GM23338 (cell line): ENCODE results near the gene TMEM165. TPM values are rescaled to one million over a fixed set of nuclear protein-coding genes. Genes with fewer than 3 reads are reported as not detected.

Experiments used
- ATAC-seq: fragments of 200-7000 bp; cut with Tn5 transposase; 3 replicates; pipeline ENCODE4 v1.9.1; 2020
- DNase-seq: peaks from one replicate; pipeline ENCODE4 v3.0.0-alpha.2; 2015; ENCODE audit warnings: low spot score
- H2AFZ ChIP-seq: fragments of 200-600 bp; sonication (generic); 2 replicates; pipeline ENCODE4 v1.8.0; 2016; ENCODE audit warnings: antibody characterized with exemption, mild to moderate bottlenecking, moderate library complexity
- H3F3A ChIP-seq: fragments of 200-600 bp; sonication (generic); replicated peaks from 2 replicates; pipeline ENCODE4 v1.8.0; 2017; ENCODE audit warnings: antibody characterized with exemption, mixed run types, low read depth
- H3K27ac ChIP-seq: fragments of 200-600 bp; sonication (generic); 2 replicates; pipeline ENCODE4 v1.6.1; 2016; ENCODE audit warnings: low read depth
- H3K27me3 ChIP-seq: fragments of 200-600 bp; sonication (generic); 2 replicates; pipeline ENCODE4 v1.8.0; 2016; ENCODE audit warnings: mild to moderate bottlenecking, mixed run types, moderate library complexity; ENCODE audit not compliant: insufficient read depth
- H3K36me3 ChIP-seq: fragments of 200-600 bp; sonication (generic); 2 replicates; pipeline ENCODE4 v1.8.0; 2016; ENCODE audit warnings: mild to moderate bottlenecking; ENCODE audit not compliant: insufficient read depth
- H3K4me1 ChIP-seq: fragments of 200-600 bp; sonication (generic); 2 replicates; pipeline ENCODE4 v1.8.0; 2016; ENCODE audit warnings: mild to moderate bottlenecking, moderate library complexity; ENCODE audit not compliant: insufficient read depth
- H3K4me2 ChIP-seq: fragments of 200-600 bp; sonication (generic); 2 replicates; pipeline ENCODE4 v1.7.1; 2017; ENCODE audit warnings: mixed run types
- H3K4me3 ChIP-seq: fragments of 200-600 bp; sonication (generic); 2 replicates; pipeline ENCODE4 v1.6.1; 2016; ENCODE audit warnings: mixed run types
- H3K79me2 ChIP-seq: fragments of 200-600 bp; sonication (generic); replicated peaks from 2 replicates; pipeline ENCODE4 v1.8.0; 2017; ENCODE audit warnings: mild to moderate bottlenecking; ENCODE audit not compliant: insufficient read depth
- H3K9me2 ChIP-seq: fragments of 200-600 bp; sonication (generic); 2 replicates; pipeline ENCODE4 v1.8.0; 2017; ENCODE audit not compliant: insufficient read depth
- H4K20me1 ChIP-seq: fragments of 200-600 bp; sonication (generic); replicated peaks from 2 replicates; pipeline ENCODE4 v1.8.0; 2017; ENCODE audit warnings: mild to moderate bottlenecking; ENCODE audit not compliant: insufficient read depth
- H3K27ac Mint-ChIP-seq: 2 replicates; pipeline ENCODE4 v1.8.0; 2020; ENCODE audit warnings: inconsistent platforms, mild to moderate bottlenecking, moderate library complexity, mixed read lengths
- H3K27me3 Mint-ChIP-seq: 3 replicates; pipeline ENCODE4 v1.8.0; 2022; ENCODE audit warnings: low read depth, mild to moderate bottlenecking, moderate library complexity, mixed read lengths, inconsistent platforms; ENCODE audit not compliant: insufficient read depth, poor library complexity
- H3K36me3 Mint-ChIP-seq: 3 replicates; pipeline ENCODE4 v1.8.0; 2021; ENCODE audit warnings: low read depth, mild to moderate bottlenecking, inconsistent platforms, moderate library complexity, mixed read lengths
- H3K4me1 Mint-ChIP-seq: 3 replicates; pipeline ENCODE4 v1.8.0; 2020; ENCODE audit warnings: mild to moderate bottlenecking, inconsistent platforms, mixed read lengths
- H3K4me3 Mint-ChIP-seq: 3 replicates; pipeline ENCODE4 v1.8.0; 2021; ENCODE audit warnings: moderate library complexity, mild to moderate bottlenecking, inconsistent platforms, mixed read lengths
- H3K9me3 Mint-ChIP-seq: 3 replicates; pipeline ENCODE4 v1.8.0; 2020; ENCODE audit warnings: moderate library complexity, mild to moderate bottlenecking, inconsistent platforms, mixed read lengths
- CREB1 ChIP-seq: fragments of 250-450 bp; sonication (Bioruptor Pico); IDR thresholded peaks from 2 replicates; pipeline ENCODE4 v1.5.0; 2020; ENCODE audit warnings: low read depth, mild to moderate bottlenecking, moderate library complexity
- EZH2 ChIP-seq: fragments of 200-600 bp; sonication (generic); IDR thresholded peaks from one replicate; pipeline ENCODE4 v1.8.0; 2017; ENCODE audit warnings: antibody characterized with exemption, mild to moderate bottlenecking, low read depth; ENCODE audit not compliant: unreplicated experiment
- EZH2phosphoT487 ChIP-seq: fragments of 200-600 bp; sonication (generic); IDR thresholded peaks from one replicate; pipeline ENCODE4 v1.8.1; 2018; ENCODE audit warnings: antibody characterized with exemption; ENCODE audit not compliant: unreplicated experiment
- JUNB ChIP-seq: IDR thresholded peaks from one replicate; pipeline ENCODE4 v1.6.1; 2016; ENCODE audit warnings: antibody characterized with exemption; ENCODE audit not compliant: unreplicated experiment
- NANOG ChIP-seq: IDR thresholded peaks from 2 replicates; pipeline ENCODE4 v1.6.1; 2016; ENCODE audit warnings: antibody characterized with exemption, borderline replicate concordance
- POLR2AphosphoS5 ChIP-seq: IDR thresholded peaks from 2 replicates; pipeline ENCODE4 v1.6.1; 2016; ENCODE audit warnings: antibody characterized with exemption, low read depth
- STAT1 ChIP-seq: IDR thresholded peaks from one replicate; pipeline ENCODE4 v1.6.1; 2016; ENCODE audit warnings: antibody characterized with exemption; ENCODE audit not compliant: unreplicated experiment
- ZNF331 ChIP-seq: fragments of 250-450 bp; sonication (Bioruptor Pico); IDR thresholded peaks from 2 replicates; pipeline ENCODE4 v1.5.0; 2020; ENCODE audit warnings: low read depth, mild to moderate bottlenecking, moderate library complexity
- ZNF462 ChIP-seq: fragments of 250-450 bp; sonication (Bioruptor Pico); IDR thresholded peaks from 2 replicates; pipeline ENCODE4 v1.5.0; 2020; ENCODE audit warnings: mild to moderate bottlenecking, moderate library complexity
- polyA plus RNA-seq: library from polyadenylated mRNA; unstranded; fragments of >200 nt; fragmentation: Nextera tagmentation; extraction: Ambion mirVana; gene quantifications from 2 replicates; pipeline ENCODE4 v1.2.1, GENCODE V29; 2016
- total RNA-seq: library from RNA; depleted of rRNA; stranded (reverse); fragments of >200 nt; shearing (Covaris generic); gene quantifications from 2 replicates; pipeline ENCODE4 v1.2.3, GENCODE V29; 2014
- TF ChIP-seq, protein P1 (sequence below): IDR thresholded peaks from 2 replicates; pipeline ENCODE4 v1.6.1; 2016; ENCODE audit warnings: antibody characterized with exemption
- TF ChIP-seq, protein P2 (sequence below): IDR thresholded peaks from one replicate; pipeline ENCODE4 v1.6.1; 2018; ENCODE audit warnings: antibody characterized with exemption; ENCODE audit not compliant: unreplicated experiment

The TMEM165 gene
- total and polyA plus RNA-seq, 2 experiments from 2014 or later = 125 to 171 TPM

DNA sequence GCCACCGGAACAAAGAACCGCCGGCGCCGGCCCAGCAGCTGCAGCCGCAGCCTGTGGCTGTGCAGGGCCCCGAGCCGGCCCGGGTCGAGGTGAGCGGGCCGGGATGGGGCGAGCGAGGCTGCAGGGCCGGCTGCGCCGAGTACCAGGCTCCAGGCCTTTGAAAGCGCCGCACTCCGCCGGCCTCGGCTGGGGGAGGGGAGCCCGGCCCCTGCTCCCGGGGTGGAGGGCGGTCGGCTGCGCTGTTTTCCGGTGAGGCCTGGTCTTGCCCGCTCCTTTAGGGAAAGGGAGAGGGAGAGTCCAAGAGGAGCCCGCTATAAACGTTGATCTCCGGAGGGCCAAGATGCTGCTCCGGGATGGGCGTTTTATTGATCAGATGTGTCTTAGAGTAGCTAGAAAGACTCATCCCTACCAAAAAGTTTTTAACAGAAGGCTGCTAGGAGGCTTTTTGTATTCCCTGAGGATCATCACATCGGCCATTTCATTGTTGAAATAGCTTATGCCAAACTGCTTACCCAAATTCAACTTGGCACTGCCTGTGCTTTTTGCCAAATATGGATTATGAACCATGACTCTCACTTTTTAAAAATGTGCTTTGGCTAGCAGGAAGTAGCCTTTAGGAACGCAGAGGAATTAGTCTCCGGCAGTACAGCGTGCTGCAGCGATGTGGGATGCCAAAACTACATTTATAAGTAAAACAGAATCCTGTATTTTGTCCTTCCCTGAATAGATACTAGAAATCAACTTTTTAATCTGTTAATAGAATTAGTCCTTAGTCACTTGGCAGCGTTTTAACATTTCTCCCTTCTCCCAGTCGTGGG lies 760 bp downstream of the TMEM165 start:
- peaks cover 54% of the 10 kb centered on the region for H3K79me2 ChIP-seq
- H3F3A ChIP-seq = no peaks in the 10 kb centered on the region
- no peaks in the 10 kb centered on the region for H3K9me2 ChIP-seq
- no peaks in the 10 kb centered on the region for H3K27me3 ChIP-seq
- TF ChIP-seq, protein P1, sequence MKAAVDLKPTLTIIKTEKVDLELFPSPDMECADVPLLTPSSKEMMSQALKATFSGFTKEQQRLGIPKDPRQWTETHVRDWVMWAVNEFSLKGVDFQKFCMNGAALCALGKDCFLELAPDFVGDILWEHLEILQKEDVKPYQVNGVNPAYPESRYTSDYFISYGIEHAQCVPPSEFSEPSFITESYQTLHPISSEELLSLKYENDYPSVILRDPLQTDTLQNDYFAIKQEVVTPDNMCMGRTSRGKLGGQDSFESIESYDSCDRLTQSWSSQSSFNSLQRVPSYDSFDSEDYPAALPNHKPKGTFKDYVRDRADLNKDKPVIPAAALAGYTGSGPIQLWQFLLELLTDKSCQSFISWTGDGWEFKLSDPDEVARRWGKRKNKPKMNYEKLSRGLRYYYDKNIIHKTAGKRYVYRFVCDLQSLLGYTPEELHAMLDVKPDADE = no peak
- H2AFZ ChIP-seq = no peak overlapping the region
- H3K27me3 Mint-ChIP-seq = peaks cover 4% of the 10 kb centered on the region
- DNase-seq (peak; percentile 73), ATAC-seq (peak; percentile 61)
- H3K4me1 ChIP-seq = peaks cover 22% of the 10 kb centered on the region
- H3K4me1 Mint-ChIP-seq = peaks cover 24% of the 10 kb centered on the region
- peaks cover 37% of the 10 kb centered on the region for H3K36me3 Mint-ChIP-seq
- H3K36me3 ChIP-seq = peaks cover 9% of the 10 kb centered on the region; the same call in 1 of the 2 replicates
- H3K27ac ChIP-seq = peak overlapping the region; percentile 87
- peak overlapping the region; percentile 92 for H3K4me3 ChIP-seq
- H3K4me2 ChIP-seq = peak overlapping the region; percentile 87
- H3K9me3 Mint-ChIP-seq = no peaks in the 10 kb centered on the region; the same call in 1 of the 3 replicates
- H3K4me3 Mint-ChIP-seq = peak overlapping the region; percentile 94
- H4K20me1 ChIP-seq = peaks cover 41% of the 10 kb centered on the region
- H3K27ac Mint-ChIP-seq = peak overlapping the region; percentile 85; the same call in 1 of the 2 replicates

DNA sequence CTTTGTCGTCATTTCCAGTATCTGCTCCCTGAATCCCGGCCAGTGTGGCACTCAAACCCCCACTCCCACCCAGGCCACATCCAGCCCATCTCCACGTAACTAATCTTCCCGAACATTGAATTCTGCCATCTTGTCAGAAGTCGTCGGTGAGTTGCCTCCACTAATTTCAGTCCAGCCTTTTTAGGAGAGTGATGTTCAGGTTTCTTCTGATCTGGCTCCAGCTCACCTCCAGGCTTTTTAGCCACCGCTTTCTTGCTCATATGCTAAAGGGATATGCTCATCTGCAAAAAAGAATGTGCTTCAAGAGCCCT lies 1.3 kb downstream of the TMEM165 start:
- Histone ChIP-seq H2AFZ (no peak overlapping the region), H3K27ac (peak overlapping the region; percentile 81; the same call in 1 of the 2 replicates), H3K4me1 (peaks cover 22% of the 10 kb centered on the region), H3K4me2 (peak overlapping the region; percentile 87), H3K36me3 (peaks cover 9% of the 10 kb centered on the region; the same call in 1 of the 2 replicates), H3F3A (no peaks in the 10 kb centered on the region), H3K79me2 (peaks cover 60% of the 10 kb centered on the region), H3K27me3 (no peaks in the 10 kb centered on the region), H3K9me2 (no peaks in the 10 kb centered on the region), H4K20me1 (peaks cover 42% of the 10 kb centered on the region), H3K4me3 (peak overlapping the region; percentile 92)
- ATAC-seq (no peak), DNase-seq (no peak)
- H3K4me1 Mint-ChIP-seq = peaks cover 24% of the 10 kb centered on the region
- peaks cover 4% of the 10 kb centered on the region for H3K27me3 Mint-ChIP-seq
- no peaks in the 10 kb centered on the region; the same call in 1 of the 3 replicates for H3K9me3 Mint-ChIP-seq
- peak overlapping the region; percentile 94 for H3K4me3 Mint-ChIP-seq
- H3K36me3 Mint-ChIP-seq = peaks cover 37% of the 10 kb centered on the region
- H3K27ac Mint-ChIP-seq = peak overlapping the region; percentile 85; the same call in 1 of the 2 replicates
- no peak for TF ChIP-seq CREB1 (CRISPR knock-in tag)
- TF ChIP-seq STAT1 = no peak
- no peak for TF ChIP-seq EZH2phosphoT487
- TF ChIP-seq EZH2 = no peak
- TF ChIP-seq, protein P2, sequence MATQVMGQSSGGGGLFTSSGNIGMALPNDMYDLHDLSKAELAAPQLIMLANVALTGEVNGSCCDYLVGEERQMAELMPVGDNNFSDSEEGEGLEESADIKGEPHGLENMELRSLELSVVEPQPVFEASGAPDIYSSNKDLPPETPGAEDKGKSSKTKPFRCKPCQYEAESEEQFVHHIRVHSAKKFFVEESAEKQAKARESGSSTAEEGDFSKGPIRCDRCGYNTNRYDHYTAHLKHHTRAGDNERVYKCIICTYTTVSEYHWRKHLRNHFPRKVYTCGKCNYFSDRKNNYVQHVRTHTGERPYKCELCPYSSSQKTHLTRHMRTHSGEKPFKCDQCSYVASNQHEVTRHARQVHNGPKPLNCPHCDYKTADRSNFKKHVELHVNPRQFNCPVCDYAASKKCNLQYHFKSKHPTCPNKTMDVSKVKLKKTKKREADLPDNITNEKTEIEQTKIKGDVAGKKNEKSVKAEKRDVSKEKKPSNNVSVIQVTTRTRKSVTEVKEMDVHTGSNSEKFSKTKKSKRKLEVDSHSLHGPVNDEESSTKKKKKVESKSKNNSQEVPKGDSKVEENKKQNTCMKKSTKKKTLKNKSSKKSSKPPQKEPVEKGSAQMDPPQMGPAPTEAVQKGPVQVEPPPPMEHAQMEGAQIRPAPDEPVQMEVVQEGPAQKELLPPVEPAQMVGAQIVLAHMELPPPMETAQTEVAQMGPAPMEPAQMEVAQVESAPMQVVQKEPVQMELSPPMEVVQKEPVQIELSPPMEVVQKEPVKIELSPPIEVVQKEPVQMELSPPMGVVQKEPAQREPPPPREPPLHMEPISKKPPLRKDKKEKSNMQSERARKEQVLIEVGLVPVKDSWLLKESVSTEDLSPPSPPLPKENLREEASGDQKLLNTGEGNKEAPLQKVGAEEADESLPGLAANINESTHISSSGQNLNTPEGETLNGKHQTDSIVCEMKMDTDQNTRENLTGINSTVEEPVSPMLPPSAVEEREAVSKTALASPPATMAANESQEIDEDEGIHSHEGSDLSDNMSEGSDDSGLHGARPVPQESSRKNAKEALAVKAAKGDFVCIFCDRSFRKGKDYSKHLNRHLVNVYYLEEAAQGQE = no peak
- no peak for TF ChIP-seq ZNF462
- no peak for TF ChIP-seq NANOG
- TF ChIP-seq JUNB = no peak
- no peak for TF ChIP-seq ZNF331
- no peak for TF ChIP-seq POLR2AphosphoS5
